Subcutaneous adipose tissue (tissue), 4 donors: Measurements from ENCODE around the gene RNF11. TPM values are rescaled to one million over a fixed set of nuclear protein-coding genes. Genes with fewer than 3 reads are reported as not detected.

ENCODE experiments used
- CTCF ChIP-seq: fragments of 450-650 bp; IDR thresholded peaks from one replicate; pipeline ENCODE4 v1.5.1; 2016; ENCODE audit warnings: low read depth, mild to moderate bottlenecking, control low read depth, antibody characterized with exemption, moderate library complexity
- total RNA-seq, 4 donors: library from RNA; depleted of rRNA; stranded (reverse); fragments of >200 nt; gene quantifications; one replicate each; pipeline ENCODE4 v1.1.0, GENCODE V29; 2016

Gene RNF11
- total RNA-seq, 4 donors from 2014 or later: 77.9 to 138 (median 112) TPM

GRCh38 chr1:51231120-51231519 lies 5.0 kb upstream of the RNF11 start:
- TF ChIP-seq CTCF: no peak

- no peak for TF ChIP-seq CTCF
Observed at GRCh38 chr1:51231896-51232295, 4.2 kb upstream of the RNF11 start.

GRCh38 chr1:51234721-51235425 lies 1.2 kb upstream of the RNF11 start:
- TF ChIP-seq CTCF: no peak

- TF ChIP-seq CTCF: no peak
Observed at GRCh38 chr1:51236531-51237350, 668 bp downstream of the RNF11 start.

GRCh38 chr1:51237351-51238033 lies 1.4 kb downstream of the RNF11 start:
- no peak for TF ChIP-seq CTCF

- no peak for TF ChIP-seq CTCF
Observed at GRCh38 chr1:51238034-51238403, 1.9 kb downstream of the RNF11 start.

GRCh38 chr1:51240084-51240483 lies 4.0 kb downstream of the RNF11 start:
- TF ChIP-seq CTCF: no peak
